SK-MEL-5 (cell line): Measurements from ENCODE around the gene C6orf15. TPM values are rescaled to one million over a fixed set of nuclear protein-coding genes. Genes with fewer than 3 reads are reported as not detected.

Source experiments
- DNase-seq: peaks from one replicate; pipeline ENCODE4 v3.0.0-alpha.2; 2016; ENCODE audit warnings: low read depth, low spot score
- in situ Hi-C: cut with HindIII; loops from 2 replicates; pipeline ENCODE4 v1.10.0; 2016; ENCODE audit warnings: low sequenced_read_pairs, high pct_unique_total_duplicates, low pct_unique_long_range_greater_than_20kb
- total RNA-seq: library from RNA; depleted of rRNA; stranded (reverse); fragments of >200 nt; shearing (Covaris generic); gene quantifications from 2 replicates; pipeline ENCODE4 v1.2.3, GENCODE V29; 2014

The C6orf15 gene
- total RNA-seq, 1 experiment from 2014 or later = not detected

GRCh38 chr6:31138982-31139381 is 26.6 kb upstream of the C6orf15 start, which contains the start of gene PSORS1C2:
Gene PSORS1C2, minus strand, starts transcription at chr6:31139066. Its CDS starts 40 bp downstream, at chr6:31139026.
- no peak for DNase-seq
- in situ Hi-C loops = no loop called here

- no peak for DNase-seq
- in situ Hi-C loops = no loop called here
Measured at GRCh38 chr6:31135710-31136109, 23.3 kb upstream of the C6orf15 start.

GRCh38 chr6:31132806-31133205 is 20.4 kb upstream of the C6orf15 start:
- in situ Hi-C loops = no loop called here

GRCh38 chr6:31131595-31131994 is 19.2 kb upstream of the C6orf15 start:
- in situ Hi-C loops = no loop called here
- DNase-seq = no peak

More at GRCh38 chr6:31132806-31133205, 20.4 kb upstream of the C6orf15 start:
- DNase-seq = no peak

GRCh38 chr6:31130751-31131150 is 18.4 kb upstream of the C6orf15 start:
- no peak for DNase-seq
- in situ Hi-C loops = no loop called here

GRCh38 chr6:31129130-31129529 is 16.8 kb upstream of the C6orf15 start:
- DNase-seq = no peak
- in situ Hi-C loops = no loop called here

GRCh38 chr6:31128093-31128676 is 15.8 kb upstream of the C6orf15 start:
- in situ Hi-C loops = no loop called here
- peak; percentile 63 for DNase-seq

- in situ Hi-C loops = no loop called here
- DNase-seq = no peak
Measured at GRCh38 chr6:31126396-31127175, 14.2 kb upstream of the C6orf15 start.

- in situ Hi-C loops = no loop called here
- DNase-seq = no peak
Measured at GRCh38 chr6:31125586-31126363, 13.4 kb upstream of the C6orf15 start.

- no peak for DNase-seq
- in situ Hi-C loops = no loop called here
Measured at GRCh38 chr6:31125162-31125561, 12.8 kb upstream of the C6orf15 start.

- in situ Hi-C loops = no loop called here
- peak; percentile 23 for DNase-seq
Measured at GRCh38 chr6:31122791-31123706, 10.7 kb upstream of the C6orf15 start.

- peak; percentile 27 for DNase-seq
- in situ Hi-C loops = no loop called here
Measured at GRCh38 chr6:31121131-31121790, 8.9 kb upstream of the C6orf15 start.

- in situ Hi-C loops = no loop called here
- DNase-seq = no peak
Measured at GRCh38 chr6:31120151-31120915, 8.0 kb upstream of the C6orf15 start, which contains the start of gene CDSN. Gene CDSN, minus strand, starts transcription at chr6:31120446. Its CDS starts 27 bp downstream, at chr6:31120419.

GRCh38 chr6:31118178-31118577 is 5.8 kb upstream of the C6orf15 start:
- DNase-seq = no peak
- in situ Hi-C loops = no loop called here

GRCh38 chr6:31116661-31117385 is 4.4 kb upstream of the C6orf15 start:
- in situ Hi-C loops = no loop called here
- DNase-seq = no peak
